Stimulated activated CD8-positive, alpha-beta memory T cell treated with anti-CD3 and anti-CD28 coated beads, Interleukin-7, amount 100 ng/mL, for 48 hours (primary cell): ENCODE measurements around the gene MYH1.
"Not testable (repeated sequence)": the region's sequence is repeated elsewhere in the genome, so short reads cannot be mapped to it uniquely, and the experiment has no call there.

Experiments used
- DNase-seq, 2 donors: peaks; one replicate each; pipeline ENCODE4 v3.0.0-alpha.2; 2020; ENCODE audit warnings: low read depth in 1 of 2; ENCODE audit errors: extremely low read depth in 1 of 2

MYH1 gene

GRCh38 chr17:10518271-10519037, at the start of gene MYH1:
Gene MYH1 (minus strand): TSS chr17:10518542. CDS start chr17:10516642, 1,900 bp downstream.
- DNase-seq = no peak

DNA sequence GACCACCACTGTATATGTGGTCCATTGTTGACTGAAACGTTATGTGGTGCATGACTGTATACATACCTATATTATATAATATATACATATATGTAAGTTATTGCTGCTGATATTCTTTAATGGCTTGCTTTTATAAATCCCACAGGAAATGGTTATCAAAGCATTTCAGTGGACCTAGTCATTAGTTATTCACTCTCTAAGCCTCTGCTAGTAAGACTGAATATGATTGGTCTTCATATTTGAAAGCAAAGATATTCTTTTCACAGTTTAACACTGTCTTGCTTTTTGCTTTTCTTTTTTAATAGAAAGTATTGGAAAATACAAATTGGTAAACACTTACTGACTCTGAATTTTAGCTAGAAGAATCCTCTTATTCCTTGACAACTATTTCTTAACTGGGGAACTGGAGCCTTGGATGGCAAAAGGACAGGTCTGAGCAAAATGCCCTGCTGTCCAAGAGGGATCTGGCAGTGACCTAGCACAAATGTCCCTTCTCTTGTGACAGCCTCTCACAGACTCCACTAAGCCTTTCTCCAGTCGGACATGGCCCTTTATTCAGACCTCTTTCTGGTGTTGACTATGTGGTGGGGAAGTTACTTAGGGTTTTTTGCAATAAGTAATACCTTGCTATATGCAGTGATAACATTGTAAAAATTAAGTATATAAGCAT, 45.8 kb upstream of the MYH1 start:
- no peak for DNase-seq

DNA sequence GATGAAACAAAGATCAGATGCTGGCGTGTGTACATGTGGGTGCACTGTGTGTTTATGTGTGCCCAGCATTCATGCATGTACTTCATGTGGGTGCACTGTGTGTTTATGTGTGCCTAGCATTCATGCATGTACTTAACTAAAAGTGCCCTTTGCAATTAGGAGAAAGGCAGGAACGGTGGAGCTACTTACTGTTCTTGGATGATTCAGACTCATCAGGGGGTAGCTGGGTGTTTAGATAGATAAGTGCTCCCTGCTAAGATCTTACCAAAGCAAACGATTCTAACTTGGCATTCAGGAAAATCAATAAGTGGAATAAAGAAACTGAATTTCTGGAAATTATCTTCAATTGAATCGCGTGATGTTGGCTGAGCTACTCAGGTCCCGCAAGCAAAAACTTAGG, 39.7 kb upstream of the MYH1 start:
- no peak for DNase-seq

DNA sequence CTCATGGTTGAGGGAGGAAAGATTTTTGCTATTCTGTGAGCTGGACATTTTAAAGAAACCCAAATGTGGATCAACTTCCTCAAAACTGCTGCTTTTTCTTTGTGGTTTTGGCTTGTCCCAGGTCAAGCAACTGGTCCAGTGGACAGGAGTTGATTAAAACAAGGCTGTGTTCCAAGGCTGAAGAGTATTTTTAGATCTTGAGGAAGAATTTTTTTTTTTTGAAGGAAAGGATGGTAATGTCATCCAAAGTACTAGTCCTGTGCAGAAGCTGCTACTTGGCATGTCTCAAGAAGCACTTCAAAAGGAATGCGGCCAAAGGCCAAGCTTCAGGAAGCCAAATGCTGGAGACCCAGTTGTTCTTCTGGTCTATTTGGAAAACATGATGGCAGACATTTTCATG, 39.1 kb upstream of the MYH1 start:
- no peak for DNase-seq

DNA sequence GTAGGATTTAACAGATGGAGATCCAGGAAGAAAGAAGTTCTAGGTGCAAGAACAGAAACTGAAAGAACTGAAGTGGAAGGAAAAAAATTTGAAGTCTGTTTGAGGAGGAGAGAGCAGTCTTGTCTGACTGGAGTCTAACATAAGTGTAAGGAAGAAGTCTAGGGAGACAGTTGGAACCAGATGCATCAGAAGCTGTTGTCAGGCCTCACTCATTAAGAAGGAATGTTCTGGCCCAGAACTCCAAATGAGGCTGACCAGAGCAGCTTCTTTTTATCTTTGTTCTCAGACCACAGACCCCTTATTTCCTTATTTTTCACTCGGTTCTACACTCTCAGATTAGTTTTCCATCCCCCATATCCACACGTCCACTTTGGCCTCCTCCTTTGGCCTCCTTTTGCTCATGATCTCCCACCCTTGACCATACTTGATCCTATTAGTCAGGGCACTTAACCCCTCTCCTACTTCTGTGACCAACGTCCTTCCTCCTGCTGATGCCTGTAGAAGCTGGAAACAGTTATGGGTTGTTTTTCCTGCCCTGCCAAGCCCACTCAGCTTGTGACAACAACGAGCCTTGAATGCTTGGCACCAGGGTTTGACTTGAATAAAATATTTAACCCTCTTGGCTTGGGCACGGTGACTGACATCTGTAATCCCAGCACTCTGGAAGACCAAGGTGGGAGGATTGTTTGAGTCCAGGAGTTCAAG, 38.1 kb upstream of the MYH1 start:
- no peak for DNase-seq

- no peak for DNase-seq
These were observed 31.7 kb upstream of the MYH1 start for GRCh38 chr17:10550014-10550413.

- no peak for DNase-seq
These were observed 30.9 kb upstream of the MYH1 start, which contains the start of gene MYH2 for GRCh38 chr17:10549096-10549842. Gene MYH2 (minus strand): TSS chr17:10549658. CDS start chr17:10547920, 1,738 bp downstream.

GRCh38 chr17:10547351-10547750, 29.0 kb upstream of the MYH1 start:
- no peak for DNase-seq

- not testable (repeated sequence) for DNase-seq
These were observed 25.1 kb upstream of the MYH1 start for GRCh38 chr17:10543486-10543885.

DNA sequence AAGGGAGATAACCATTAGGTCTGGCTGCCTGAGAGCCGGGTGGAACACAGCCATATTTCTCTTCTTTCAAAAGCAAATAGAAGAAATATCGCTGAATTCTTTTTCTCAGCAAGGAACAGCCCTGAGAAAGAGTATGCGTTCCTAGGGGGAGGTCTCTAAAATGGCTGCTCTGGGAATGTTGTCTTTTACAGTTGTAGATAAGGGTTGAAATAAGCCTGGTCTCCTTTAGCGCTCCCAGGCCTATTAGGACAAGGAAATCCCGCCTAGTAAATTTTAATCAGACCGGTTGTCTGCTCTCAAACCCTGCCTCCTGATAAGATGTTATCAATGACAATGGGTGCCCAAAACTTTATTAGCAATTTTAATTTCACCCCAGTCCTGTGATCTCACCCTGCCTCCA, 22.8 kb upstream of the MYH1 start:
- DNase-seq = not testable (repeated sequence)

DNA sequence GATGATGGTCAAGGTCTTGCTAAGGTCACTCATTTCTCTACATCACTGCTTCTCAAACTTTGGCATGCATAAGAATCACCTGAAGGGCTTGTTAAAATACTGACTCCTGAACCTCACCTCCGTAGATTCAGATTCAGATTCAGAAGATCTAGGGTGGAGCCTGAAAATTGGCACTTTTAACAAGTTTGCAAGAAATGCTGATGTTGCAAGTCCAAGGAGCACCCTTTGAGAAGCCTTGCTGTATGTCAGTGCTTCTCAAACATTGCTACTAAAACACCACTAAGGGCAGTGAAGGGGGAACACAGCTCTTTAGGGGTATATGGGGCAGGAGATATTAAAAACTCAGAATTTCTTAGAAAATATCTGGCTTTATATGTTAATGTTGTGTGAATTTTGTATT, 13.7 kb upstream of the MYH1 start:
- no peak for DNase-seq

GRCh38 chr17:10527419-10527818, 9.1 kb upstream of the MYH1 start:
- no peak for DNase-seq

DNA sequence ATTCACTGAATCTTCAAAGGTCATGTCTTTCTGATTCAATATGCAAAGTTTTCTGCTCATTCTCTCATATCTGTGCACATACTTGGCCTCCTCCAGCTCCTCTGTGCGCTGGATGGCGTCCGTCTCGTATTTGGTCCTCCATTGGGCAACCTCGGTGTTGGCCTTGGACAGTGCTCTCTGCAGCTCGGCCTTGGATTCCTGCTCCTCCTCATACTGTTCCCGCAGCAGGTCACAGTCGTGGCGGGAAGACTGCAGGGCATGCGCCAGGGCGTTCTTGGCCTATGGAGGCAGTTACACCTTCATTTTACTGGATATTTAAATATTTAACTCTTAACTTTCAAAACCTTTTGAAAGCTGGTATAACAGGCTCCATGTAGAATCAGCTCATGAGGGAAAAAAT, 8.2 kb upstream of the MYH1 start:
- no peak for DNase-seq

DNA sequence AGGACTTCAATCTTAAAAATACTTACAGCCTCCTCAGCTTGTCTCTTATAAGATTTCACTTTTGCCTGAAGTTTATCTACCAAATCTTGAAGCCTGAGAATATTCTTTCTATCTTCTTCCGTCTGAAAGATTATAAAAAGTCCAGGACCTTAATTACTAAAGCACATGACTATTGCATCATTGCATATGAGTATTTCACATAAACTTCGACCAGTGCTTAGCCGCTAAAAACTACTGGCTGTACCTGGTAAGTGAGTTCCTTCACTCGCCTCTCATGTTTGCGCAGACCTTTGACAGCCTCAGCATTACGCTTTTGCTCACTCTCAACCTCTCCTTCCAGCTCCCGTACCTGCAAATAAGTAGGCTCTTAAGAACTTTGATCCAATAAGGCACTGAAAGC, 4.7 kb upstream of the MYH1 start:
- DNase-seq = no peak

DNA sequence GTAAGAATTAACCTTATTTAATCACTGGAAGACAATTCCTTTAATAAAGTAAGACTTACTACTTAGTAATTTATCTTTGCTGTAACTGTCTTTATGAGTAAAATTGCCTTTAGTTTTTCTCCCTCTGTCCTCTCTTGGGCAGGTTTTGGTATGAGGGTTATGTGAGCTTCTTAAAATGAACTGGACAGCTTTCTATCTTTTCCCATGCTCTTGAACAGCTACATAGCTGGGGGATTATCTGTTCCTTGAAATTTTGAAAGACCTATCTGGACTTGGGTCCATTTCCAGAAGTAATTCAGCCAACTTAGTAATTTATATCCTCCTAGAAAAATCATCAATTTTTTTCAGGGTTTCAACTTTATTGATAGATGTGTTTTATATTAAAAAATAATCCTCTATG, 3.6 kb upstream of the MYH1 start:
- no peak for DNase-seq

- no peak for DNase-seq
These were observed 1.7 kb downstream of the MYH1 start for GRCh38 chr17:10516638-10517037.

GRCh38 chr17:10516065-10516464, 2.3 kb downstream of the MYH1 start:
- no peak for DNase-seq

DNA sequence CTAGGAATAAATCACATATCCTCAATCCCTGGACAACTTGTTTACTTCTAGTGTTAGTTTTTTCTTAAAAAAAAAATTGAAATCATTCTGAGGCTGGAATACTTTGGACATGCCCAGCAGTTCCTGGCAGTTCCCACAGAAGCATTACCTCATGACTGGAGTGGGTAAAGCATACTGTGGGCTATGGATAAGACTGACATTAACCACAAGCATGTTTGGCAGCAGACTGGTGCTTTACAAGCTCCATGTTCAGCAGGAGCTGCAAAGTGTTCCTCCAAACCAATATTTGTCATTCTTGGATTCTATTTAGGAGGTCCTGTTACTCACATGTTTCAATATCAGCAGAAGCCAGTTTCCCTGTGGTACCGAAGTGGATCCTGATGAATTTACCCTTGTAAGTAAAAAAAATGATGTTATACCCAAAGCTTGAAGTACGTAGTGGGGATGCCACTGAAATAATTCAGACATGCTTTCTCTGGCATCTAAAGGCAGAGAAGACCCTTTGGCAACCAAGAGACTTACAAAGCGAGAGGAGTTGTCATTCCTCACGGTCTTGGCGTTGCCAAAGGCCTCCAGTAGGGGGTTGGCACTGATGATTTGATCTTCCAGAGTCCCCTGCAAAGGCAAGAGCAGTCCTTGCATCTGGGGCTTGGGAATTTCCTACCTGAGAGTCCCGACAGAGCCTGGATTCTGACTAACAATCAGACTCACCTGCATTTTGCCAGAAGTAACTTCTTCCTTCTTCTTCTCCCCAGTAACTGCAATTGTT, 4.9 kb downstream of the MYH1 start:
- no peak for DNase-seq

GRCh38 chr17:10512856-10513255, 5.5 kb downstream of the MYH1 start:
- no peak for DNase-seq

DNA sequence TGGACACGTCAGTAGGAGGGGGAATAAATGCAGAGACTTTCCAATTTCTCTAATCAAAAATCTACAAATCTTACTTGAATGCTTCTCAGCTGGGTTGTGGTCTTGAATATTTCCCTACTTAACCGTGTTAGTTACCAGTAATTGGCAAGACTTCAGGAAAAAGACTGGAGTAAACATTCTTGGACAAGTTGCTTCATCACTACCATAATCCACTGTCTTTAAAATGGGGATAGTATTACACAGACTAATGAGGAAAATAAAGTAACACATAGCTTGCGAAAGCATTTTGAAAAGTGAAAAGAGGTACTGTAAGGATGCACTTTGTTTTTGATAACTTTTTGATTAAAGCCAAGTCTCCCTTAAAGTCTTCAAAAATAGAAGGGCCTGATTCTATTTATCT, 18.4 kb downstream of the MYH1 start:
- DNase-seq = no peak
